H1 (cell line): ENCODE data around the gene RPLP2. TPM values are rescaled to one million over a fixed set of nuclear protein-coding genes. Genes with fewer than 3 reads are reported as not detected.

Source experiments
- ASH2L ChIP-seq: fragments of 200-600, 300-600 bp; sonication (generic); IDR thresholded peaks from one replicate; pipeline ENCODE4 v1.7.1; 2017; ENCODE audit warnings: low read length
- BACH1 ChIP-seq: IDR thresholded peaks from 2 replicates; pipeline ENCODE4 v1.6.1; 2012; ENCODE audit warnings: low read length, improper control_type of control experiment
- CBX8 ChIP-seq: fragments of 300-800, 300-1000 bp; sonication (generic); IDR thresholded peaks from 2 replicates; pipeline ENCODE4 v1.7.1; 2016; ENCODE audit warnings: low read depth, low read length, borderline replicate concordance
- CEBPB ChIP-seq: IDR thresholded peaks from 2 replicates; pipeline ENCODE4 v1.6.1; 2012; ENCODE audit warnings: low read depth, low read length
- CTCF ChIP-seq, 3 experiments: IDR thresholded peaks; 1 replicate in 2 of 3; 2 replicates in 1 of 3; pipeline versions ENCODE4 v1.5.1 to v1.6.1; 2011; ENCODE audit warnings: low read length in 3 of 3, mild to moderate bottlenecking in 3 of 3, inconsistent platforms in 2 of 3, low read depth in 1 of 3, moderate library complexity in 1 of 3; ENCODE audit not compliant: insufficient read depth in 1 of 3; ENCODE audit errors: control extremely low read depth in 1 of 3
- E2F6 ChIP-seq: IDR thresholded peaks from 2 replicates; pipeline ENCODE4 v1.6.1; 2012; ENCODE audit warnings: inconsistent platforms
- FOSL1 ChIP-seq: IDR thresholded peaks from 2 replicates; pipeline ENCODE4 v1.6.1; 2011; ENCODE audit warnings: mild to moderate bottlenecking, low read depth, low read length, moderate library complexity; ENCODE audit not compliant: insufficient read depth
- JUN ChIP-seq: IDR thresholded peaks from 2 replicates; pipeline ENCODE4 v1.6.1; 2011; ENCODE audit warnings: low read depth, mild to moderate bottlenecking, improper control_type of control experiment, low read length
- KDM4A ChIP-seq: IDR thresholded peaks from one replicate; pipeline ENCODE4 v1.7.1; 2012; ENCODE audit warnings: low read depth, mild to moderate bottlenecking, moderate library complexity, low read length, inconsistent platforms; ENCODE audit not compliant: severe bottlenecking
- MAX ChIP-seq: IDR thresholded peaks from 2 replicates; pipeline ENCODE4 v1.6.1; 2012; ENCODE audit warnings: inconsistent platforms
- PHF8 ChIP-seq: fragments of 200-600 bp; sonication (generic); conservative IDR thresholded peaks from 2 replicates; pipeline ENCODE4 v1.7.1; 2012; ENCODE audit warnings: low read depth, mild to moderate bottlenecking, inconsistent platforms, low read length, moderate library complexity
- POLR2A ChIP-seq, 2 experiments: IDR thresholded peaks; 1 replicate in 1 of 2; 2 replicates in 1 of 2; pipeline ENCODE4 v1.6.1; 2011; ENCODE audit warnings: low read depth in 2 of 2, low read length in 2 of 2, mild to moderate bottlenecking in 2 of 2; ENCODE audit errors: control extremely low read depth in 1 of 2
- TAF1 ChIP-seq: IDR thresholded peaks from 2 replicates; pipeline ENCODE4 v1.6.1; 2011; ENCODE audit warnings: mild to moderate bottlenecking, low read depth, low read length
- TAF7 ChIP-seq: optimal IDR thresholded peaks from 2 replicates; pipeline ENCODE3; 2011; ENCODE audit warnings: low read depth, mild to moderate bottlenecking, inconsistent platforms, low read length, moderate library complexity, borderline replicate concordance
- TBP ChIP-seq: IDR thresholded peaks from 2 replicates; pipeline ENCODE4 v1.6.1; 2011; ENCODE audit warnings: low read depth, low read length, improper control_type of control experiment
- YY1 ChIP-seq: IDR thresholded peaks from 2 replicates; pipeline ENCODE4 v1.6.1; 2011; ENCODE audit warnings: low read depth, mild to moderate bottlenecking, low read length
- polyA plus RNA-seq, 7 experiments: library from polyadenylated mRNA; depleted of rRNA in 3 of 7; stranded (reverse) in 5 of 7; unstranded in 2 of 7; fragments of >200 nt in 5 of 7; fragments of 200-250 nt in 2 of 7; gene quantifications; 1 replicate in 5 of 7; 2 replicates in 1 of 7; 4 replicates in 1 of 7; pipeline versions ENCODE4 v1.2.1 to v1.2.3, GENCODE V29; 2011 to 2013; ENCODE audit warnings: missing spikeins in 2 of 7, mixed read lengths in 2 of 7
- total RNA-seq: library from RNA; stranded (reverse); fragmentation: NEBNext Ultra II Directional; extraction: Animal tissue kit (Norgen Biotek cat#: 25700); gene quantifications from 2 replicates; pipeline ENCODE4 v1.2.1, GENCODE V29; 2021

RPLP2 gene
- total and polyA plus RNA-seq, 2 of the 8 experiments (the other 6 are each of a cell fraction or from before 2014, with no cell fraction given): 1,789 to 2,106 TPM

- TF ChIP-seq PHF8: peak; percentile 93
- peak; percentile 60 for TF ChIP-seq KDM4A
- TF ChIP-seq E2F6: peak; percentile 8; the same call in 1 of the 2 replicates
- TF ChIP-seq ASH2L: peak; percentile 28
- TF ChIP-seq FOSL1: 0 out of 2 replicates have a peak, but pooled peaks have one; percentile 3
- TF ChIP-seq CBX8: no peak
- peak; percentile 87 for TF ChIP-seq YY1
- peak; percentile 81 for TF ChIP-seq TAF1
- TF ChIP-seq MAX: peak; percentile 21; the same call in 1 of the 2 replicates
- no peak for TF ChIP-seq JUN
- peak in 1 of 2 experiments; percentile 80; a peak in 2 of 3 replicates for TF ChIP-seq POLR2A (IDR thresholded peaks at IDR 0.05; ENCODE audit: control extremely low read depth in 1 of 2, low read depth in 2 of 2, low read length in 2 of 2)
- TF ChIP-seq CTCF (IDR thresholded peaks at IDR 0.05; ENCODE audit: control extremely low read depth in 1 of 3, insufficient read depth in 1 of 3, low read depth in 1 of 3, low read length in 3 of 3): 0 out of 4 replicates have a peak, but pooled peaks of 1 of the 3 experiments have one; percentile 7
- TF ChIP-seq CEBPB: no peak
- TF ChIP-seq TBP: peak; percentile 50; the same call in 1 of the 2 replicates
- TF ChIP-seq BACH1: no peak
- peak; percentile 50 for TF ChIP-seq TAF7
Observed at GRCh38 chr11:777288-778255, 32.2 kb upstream of the RPLP2 start, which contains the start of gene GATD1 (continued).
